NCI-H146 treated with DMSO at 0.1 percent for 48 hours (cell line): Measurements from ENCODE around the gene KCNG1.
"Not testable (repeated sequence)": the region's sequence is repeated elsewhere in the genome, so short reads cannot be mapped to it uniquely, and the experiment has no call there.

Experiments used
- DNase-seq: peaks from one replicate; lab custom pipeline; 2025; ENCODE audit not compliant: unreplicated experiment; lab: John Stamatoyannopoulos, UW

Gene KCNG1

GRCh38 chr20:50987493-50988210 lies 35.3 kb downstream of the KCNG1 start:
- peak; percentile 69 for DNase-seq

DNA sequence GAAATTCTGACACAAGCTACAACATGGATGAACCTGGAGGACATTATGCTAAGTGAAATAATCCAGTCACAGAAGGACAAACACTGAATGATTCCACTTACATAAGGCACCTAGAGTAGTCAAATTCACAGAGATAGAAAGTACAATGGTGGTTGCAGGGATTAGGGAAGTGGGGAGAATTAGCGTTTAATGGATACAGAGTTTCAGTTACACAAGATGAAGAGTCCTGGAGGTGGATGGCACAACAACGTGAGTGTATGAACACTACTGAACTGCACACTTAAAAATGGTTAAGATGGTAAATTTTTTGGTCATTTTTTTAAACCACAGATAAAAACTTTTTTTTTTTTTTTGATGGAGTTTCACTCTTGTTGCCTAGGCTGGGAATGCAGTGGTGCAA lies 39.6 kb downstream of the KCNG1 start:
- DNase-seq: no peak

- DNase-seq: no peak
These were observed 40.5 kb downstream of the KCNG1 start for GRCh38 chr20:50982363-50982762.

- no peak for DNase-seq
These were observed 41.2 kb downstream of the KCNG1 start for GRCh38 chr20:50981714-50982048.

DNA sequence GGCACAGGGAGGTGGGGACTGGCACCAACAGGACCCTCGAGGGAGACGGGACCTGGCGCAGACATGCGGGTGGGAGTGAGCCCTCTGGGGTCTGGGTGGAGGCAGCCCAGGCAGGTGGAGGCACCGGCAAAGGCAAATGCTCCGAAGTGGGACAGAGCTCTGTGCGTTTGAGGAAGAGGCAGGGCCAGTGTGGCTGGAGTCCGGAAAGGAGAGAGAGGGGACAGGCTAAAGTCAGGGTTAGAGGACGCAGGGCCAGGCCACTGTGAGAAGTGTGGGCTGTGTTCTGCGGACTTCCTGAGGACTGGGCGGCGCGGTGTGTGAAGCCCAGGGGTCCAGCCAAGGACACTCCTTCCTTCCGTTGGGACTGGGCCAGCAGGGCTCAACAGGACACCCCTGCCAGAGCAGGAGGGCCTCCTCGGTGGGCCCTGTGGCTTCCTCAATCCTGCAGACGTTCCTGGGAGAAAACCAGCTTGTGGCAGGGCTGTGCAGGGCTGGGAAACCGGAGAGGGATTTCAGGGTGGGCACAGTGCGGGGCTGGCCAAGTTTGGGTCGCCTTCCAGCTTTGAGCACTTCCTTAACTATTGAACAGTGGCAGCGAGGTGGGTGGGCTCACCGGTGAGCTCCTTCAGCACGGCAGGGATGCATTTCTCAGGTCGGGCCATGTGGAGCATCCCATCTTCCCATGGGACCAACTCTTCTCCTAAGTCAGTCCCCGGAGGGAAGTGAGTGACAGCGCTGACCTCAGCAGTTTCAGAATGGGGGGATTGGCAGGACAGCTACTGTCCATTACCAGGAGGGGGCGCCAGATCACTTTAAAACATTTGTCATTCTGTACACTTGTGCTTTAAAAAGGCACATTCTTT lies 41.8 kb downstream of the KCNG1 start:
- DNase-seq: peak; percentile 23

DNA sequence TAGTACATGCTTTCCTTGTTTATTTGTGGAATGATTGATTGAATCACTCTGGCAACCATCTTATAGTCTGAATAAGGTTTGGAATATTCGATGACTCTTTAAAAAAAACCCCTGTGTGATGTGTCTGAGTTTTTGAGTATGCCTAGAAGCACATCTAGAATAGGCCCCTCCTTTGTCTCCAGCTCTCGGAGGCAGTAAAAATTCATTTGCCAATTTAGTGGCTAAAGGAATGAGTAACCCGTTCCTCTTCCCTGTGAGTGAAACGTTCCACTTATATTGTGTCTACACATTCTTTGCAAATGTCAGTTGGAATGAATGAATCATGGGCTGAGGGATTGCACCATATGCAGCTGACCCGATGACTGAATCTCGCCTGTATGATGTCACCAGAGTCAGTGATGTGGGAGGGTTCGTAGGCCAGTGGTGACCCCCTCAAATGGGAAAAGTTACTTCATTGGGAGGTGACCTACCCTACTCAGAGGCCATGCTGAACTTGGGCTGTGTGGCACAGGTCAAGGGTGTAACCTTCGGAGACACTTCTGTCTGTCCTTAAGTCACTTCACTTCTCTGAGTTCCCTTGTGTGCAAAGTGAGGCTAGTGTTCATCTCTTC lies 42.7 kb downstream of the KCNG1 start:
- no peak for DNase-seq

- not testable (repeated sequence) for DNase-seq
These were observed 44.4 kb downstream of the KCNG1 start for GRCh38 chr20:50978533-50978932.

DNA sequence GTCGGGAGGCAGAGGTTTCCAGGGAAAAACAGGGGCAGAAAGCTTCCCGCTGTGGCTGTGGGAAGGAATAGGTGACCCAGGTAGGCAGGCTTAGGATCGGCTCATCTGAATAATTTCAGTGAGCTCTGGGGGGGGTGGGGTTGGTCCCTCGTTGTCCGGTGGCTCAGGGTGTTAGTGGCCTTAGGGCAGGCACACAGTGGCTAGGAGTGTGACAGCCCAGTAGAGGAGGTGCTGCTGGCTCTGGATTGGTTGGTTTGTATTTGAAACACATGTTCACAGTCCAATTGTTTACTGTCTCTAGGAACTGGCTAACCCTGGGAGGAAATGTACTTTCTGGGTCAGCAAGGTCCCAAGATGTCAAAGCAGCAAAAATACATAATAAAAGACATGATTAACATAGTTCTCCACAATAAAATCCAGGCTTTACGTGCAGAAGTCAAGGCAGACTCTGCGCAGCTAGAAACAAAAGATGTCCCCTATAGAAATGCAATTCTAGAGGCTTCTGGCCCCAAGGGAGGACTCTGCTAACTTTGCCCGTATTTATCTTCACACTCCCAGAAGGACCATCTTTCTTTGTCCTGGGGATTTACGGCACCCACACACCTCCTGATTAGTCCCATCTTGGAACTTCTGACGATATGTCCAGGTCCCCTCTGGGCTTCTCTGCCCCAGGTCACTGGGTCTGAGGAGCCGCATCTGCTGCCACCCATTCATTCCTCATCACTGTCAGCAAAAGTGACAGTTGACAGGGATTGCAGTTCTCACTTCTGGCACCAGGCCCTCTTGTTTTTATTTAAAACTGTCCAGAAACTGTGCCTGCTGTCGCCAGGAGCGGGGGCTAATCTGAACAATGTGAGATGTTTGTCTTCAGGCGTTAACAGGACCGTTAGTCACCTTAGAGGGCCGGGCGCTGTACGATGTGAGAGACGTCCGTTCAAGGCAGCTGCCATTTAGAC lies 45.6 kb downstream of the KCNG1 start:
- no peak for DNase-seq

- DNase-seq: no peak
These were observed 47.1 kb downstream of the KCNG1 start for GRCh38 chr20:50975701-50976330.

GRCh38 chr20:50969912-50970311 lies 53.0 kb downstream of the KCNG1 start:
- no peak for DNase-seq

DNA sequence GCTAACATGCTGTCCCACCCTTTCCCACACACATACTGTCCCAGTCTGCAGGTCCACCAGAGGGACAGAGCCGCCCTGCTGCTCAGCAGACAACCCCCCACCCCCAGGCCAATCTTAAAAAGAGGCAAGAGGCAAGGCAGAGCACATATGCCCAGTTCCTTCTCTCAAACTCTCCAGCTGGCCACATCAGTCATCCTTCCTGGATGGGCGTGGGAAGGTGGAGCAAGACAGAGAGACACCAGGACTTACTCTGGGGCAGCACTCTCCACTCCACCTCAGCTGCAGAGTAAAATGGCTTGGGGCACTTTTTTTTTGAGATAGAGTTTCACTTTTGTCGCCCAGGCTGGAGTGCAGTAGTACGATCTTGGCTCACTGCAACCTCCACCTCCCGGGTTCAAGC lies 53.5 kb downstream of the KCNG1 start:
- DNase-seq: no peak

DNA sequence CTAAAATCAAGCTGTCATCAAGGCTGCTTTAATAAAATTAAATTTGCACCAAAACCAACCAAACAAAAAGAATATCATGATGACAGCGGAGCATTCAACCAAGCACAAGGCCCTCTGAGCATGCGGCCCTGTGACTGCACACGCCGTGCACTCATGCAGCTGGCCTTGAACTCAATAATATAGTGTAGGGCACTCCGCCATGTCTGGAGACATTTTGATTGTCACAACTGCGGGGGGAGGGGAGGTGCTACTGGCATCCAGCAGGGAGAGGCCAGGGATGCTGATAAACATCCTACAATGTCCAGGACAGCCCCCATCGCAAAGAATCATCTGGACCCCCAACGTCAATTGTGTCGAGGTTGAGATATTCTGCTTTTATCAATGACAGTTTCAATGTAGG lies 54.6 kb downstream of the KCNG1 start:
- DNase-seq: no peak

DNA sequence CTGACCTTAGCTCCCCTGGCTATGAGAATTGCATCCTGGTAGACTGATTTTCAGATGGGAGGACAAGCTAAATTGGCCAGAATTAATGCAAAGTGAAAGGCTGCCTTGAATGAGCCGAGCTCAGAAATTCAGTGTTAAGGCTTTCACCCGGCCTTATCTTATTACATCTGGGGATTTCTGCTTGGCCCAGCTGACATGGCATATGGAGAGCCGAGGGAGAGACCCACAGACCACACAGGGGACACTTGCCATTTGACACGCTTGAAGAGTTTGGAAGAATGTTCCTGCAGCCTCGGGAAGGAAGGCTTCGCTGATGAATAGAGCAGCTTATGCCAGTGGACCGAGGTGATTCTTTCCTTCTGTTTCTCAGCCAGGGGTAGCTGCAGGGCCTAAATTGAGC lies 55.3 kb downstream of the KCNG1 start:
- no peak for DNase-seq

- no peak for DNase-seq
These were observed 63.3 kb downstream of the KCNG1 start for GRCh38 chr20:50959543-50960126.

GRCh38 chr20:50958615-50959542 lies 64.0 kb downstream of the KCNG1 start, which contains the start of gene MOCS3:
Gene MOCS3, plus strand, starts transcription at chr20:50958818. Its CDS starts 25 bp downstream, at chr20:50958843.
- DNase-seq: peak; percentile 95

GRCh38 chr20:50957798-50958614 lies 64.9 kb downstream of the KCNG1 start, which contains the start of gene DPM1:
Gene DPM1, minus strand, starts transcription at chr20:50958532. Its CDS starts 9 bp downstream, at chr20:50958523.
- DNase-seq: no peak

GRCh38 chr20:50957276-50957675 lies 65.6 kb downstream of the KCNG1 start:
- no peak for DNase-seq

DNA sequence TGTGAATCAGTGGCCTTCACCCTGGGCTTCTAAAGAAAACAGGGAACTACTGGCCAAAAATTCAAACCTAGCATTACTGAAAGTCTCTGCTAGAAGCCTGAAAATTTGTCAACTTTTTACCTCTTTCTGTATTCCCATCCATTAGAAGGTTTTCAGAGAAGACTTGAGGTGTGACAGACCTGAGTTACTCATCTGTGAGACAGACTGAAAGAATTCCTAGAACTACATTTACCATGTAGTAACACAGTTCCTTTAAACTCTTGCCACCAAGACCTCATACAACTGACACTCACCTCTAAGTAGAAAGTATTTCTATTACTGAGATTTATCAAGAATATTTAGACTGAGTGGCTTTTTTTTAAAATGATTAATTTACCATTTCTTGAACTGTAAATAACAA lies 69.1 kb downstream of the KCNG1 start:
- no peak for DNase-seq
